Measurements from ENCODE around the gene TMEM151A. TPM values are rescaled to one million over a fixed set of nuclear protein-coding genes. Genes with fewer than 3 reads are reported as not detected.

TMEM151A gene
- total RNA-seq, 6 experiments from 2014 or later: 0.07 to 0.11 TPM; not detected in 4

DNA sequence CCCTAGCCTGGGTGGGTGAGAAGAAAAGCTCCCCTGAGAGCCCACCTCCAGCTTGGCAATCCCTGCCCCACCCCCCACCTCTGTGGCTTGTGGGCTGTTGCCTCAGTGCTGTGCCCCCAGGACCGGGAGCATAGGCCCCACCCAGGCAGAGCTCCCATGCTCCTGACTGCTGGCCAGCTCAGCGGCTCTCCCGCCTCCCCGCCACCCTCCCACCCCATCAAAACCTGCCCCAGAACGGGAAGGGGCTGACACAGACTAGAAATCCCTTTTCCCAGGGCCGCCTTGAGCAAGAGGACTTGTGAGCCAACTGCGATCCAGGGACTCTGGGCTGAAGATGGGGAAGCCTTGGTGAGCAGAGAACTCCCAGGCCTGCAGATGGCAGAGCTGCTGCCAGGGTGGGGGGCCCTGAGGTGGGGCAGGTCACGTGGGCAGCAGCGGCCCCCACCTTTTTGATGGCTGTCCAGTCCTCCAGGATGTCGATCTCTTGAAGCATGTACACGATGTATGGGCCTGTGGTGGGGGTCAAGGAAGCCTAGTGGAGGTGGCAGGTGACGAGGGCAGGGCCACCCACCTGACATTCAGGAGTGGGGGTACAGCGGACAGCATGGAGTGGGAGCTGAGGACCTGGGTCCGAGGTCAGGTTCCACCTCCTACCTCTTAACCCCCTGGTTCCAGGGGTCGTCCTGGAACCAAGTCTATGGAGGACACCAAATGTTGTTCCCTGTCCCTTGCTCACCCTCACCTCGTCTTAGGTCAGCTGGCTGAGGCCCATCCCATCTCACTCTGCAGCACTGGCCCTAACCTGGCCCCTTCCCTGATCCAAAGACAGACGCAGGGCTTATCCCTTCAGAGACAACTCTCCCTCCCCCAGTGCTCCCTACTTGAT, 46.8 kb downstream of the TMEM151A start:
- H3K36me3 Mint-ChIP-seq (ENCODE audit: low read depth): peaks cover 34% of the 10 kb centered on the region
- peaks cover 53% of the 10 kb centered on the region for H3K4me1 Mint-ChIP-seq (ENCODE audit: low read depth)
- H3K4me3 Mint-ChIP-seq: peak overlapping the region; percentile 18; the same call in 1 of the 2 replicates
- no peak for DNase-seq
- peak overlapping the region; percentile 100 for H3K27ac Mint-ChIP-seq
- H3K9me3 Mint-ChIP-seq: no peaks in the 10 kb centered on the region
- TF ChIP-seq, protein P1, sequence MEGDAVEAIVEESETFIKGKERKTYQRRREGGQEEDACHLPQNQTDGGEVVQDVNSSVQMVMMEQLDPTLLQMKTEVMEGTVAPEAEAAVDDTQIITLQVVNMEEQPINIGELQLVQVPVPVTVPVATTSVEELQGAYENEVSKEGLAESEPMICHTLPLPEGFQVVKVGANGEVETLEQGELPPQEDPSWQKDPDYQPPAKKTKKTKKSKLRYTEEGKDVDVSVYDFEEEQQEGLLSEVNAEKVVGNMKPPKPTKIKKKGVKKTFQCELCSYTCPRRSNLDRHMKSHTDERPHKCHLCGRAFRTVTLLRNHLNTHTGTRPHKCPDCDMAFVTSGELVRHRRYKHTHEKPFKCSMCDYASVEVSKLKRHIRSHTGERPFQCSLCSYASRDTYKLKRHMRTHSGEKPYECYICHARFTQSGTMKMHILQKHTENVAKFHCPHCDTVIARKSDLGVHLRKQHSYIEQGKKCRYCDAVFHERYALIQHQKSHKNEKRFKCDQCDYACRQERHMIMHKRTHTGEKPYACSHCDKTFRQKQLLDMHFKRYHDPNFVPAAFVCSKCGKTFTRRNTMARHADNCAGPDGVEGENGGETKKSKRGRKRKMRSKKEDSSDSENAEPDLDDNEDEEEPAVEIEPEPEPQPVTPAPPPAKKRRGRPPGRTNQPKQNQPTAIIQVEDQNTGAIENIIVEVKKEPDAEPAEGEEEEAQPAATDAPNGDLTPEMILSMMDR (IDR thresholded peaks at IDR 0.05): no peak
- H3K27me3 Mint-ChIP-seq (ENCODE audit: insufficient read depth): peaks cover 14% of the 10 kb centered on the region

GRCh38 chr11:66339162-66339675, 47.5 kb downstream of the TMEM151A start:
- peaks cover 34% of the 10 kb centered on the region for H3K36me3 Mint-ChIP-seq (ENCODE audit: low read depth)
- H3K27ac Mint-ChIP-seq: peak overlapping the region; percentile 66
- peak; percentile 56 for DNase-seq
- H3K4me1 Mint-ChIP-seq (ENCODE audit: low read depth): peaks cover 60% of the 10 kb centered on the region
- H3K4me3 Mint-ChIP-seq: peak overlapping the region; percentile 18; the same call in 1 of the 2 replicates
- no peaks in the 10 kb centered on the region for H3K9me3 Mint-ChIP-seq
- TF ChIP-seq, protein P1 (IDR thresholded peaks at IDR 0.05): no peak
- H3K27me3 Mint-ChIP-seq (ENCODE audit: insufficient read depth): peaks cover 13% of the 10 kb centered on the region

DNA sequence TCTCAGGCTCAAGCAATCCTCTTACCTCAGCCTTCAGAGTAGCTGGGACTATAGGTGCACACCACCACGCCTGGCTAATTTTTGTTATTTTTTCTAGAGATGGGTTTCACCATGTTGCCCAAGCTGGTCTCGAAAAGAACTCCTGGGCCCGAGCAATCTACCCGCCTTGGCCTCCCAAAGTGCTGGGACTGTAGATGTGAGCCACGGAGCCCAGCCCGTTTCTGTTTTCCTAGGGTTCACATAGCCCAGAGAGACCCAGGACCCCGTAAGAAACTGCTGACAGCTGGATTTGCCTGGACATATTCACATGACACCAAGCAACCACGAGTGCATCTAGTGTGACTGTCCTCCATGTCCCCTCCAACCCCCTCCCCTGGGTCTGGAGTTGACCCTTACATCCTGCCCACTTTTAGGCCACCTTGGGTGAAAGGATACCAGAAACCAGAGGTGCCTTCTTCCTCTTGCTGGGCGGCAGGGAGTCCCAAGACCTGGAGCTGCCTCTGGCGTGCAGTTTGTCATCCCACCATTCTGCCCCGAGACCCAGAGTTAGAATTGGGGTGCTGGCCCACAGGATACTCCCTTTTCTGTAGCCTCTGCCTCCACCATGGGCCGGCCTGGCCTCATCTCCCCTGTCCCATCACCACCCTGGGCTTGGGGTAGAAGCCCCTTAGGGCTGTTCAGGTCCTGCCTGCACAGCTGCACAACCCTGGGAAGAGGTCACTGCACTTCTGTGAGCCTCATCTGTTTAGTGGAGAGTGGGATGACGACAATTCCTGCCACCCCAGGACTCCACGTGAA, 48.2 kb downstream of the TMEM151A start:
- no peaks in the 10 kb centered on the region for H3K9me3 Mint-ChIP-seq
- peaks cover 34% of the 10 kb centered on the region for H3K36me3 Mint-ChIP-seq (ENCODE audit: low read depth)
- TF ChIP-seq, protein P1 (IDR thresholded peaks at IDR 0.05): no peak
- peaks cover 12% of the 10 kb centered on the region for H3K27me3 Mint-ChIP-seq (ENCODE audit: insufficient read depth)
- peak overlapping the region; percentile 66 for H3K27ac Mint-ChIP-seq
- peaks cover 64% of the 10 kb centered on the region for H3K4me1 Mint-ChIP-seq (ENCODE audit: low read depth)
- no peak overlapping the region for H3K4me3 Mint-ChIP-seq
- no peak for DNase-seq

GRCh38 chr11:66340596-66341501, 49.2 kb downstream of the TMEM151A start:
- H3K27ac Mint-ChIP-seq: peak overlapping the region; percentile 48; the same call in 1 of the 2 replicates
- H3K4me1 Mint-ChIP-seq (ENCODE audit: low read depth): peaks cover 73% of the 10 kb centered on the region
- no peaks in the 10 kb centered on the region for H3K9me3 Mint-ChIP-seq
- TF ChIP-seq, protein P1 (IDR thresholded peaks at IDR 0.05): no peak
- H3K4me3 Mint-ChIP-seq: no peak overlapping the region
- no peak for DNase-seq
- H3K27me3 Mint-ChIP-seq (ENCODE audit: insufficient read depth): peaks cover 12% of the 10 kb centered on the region
- peaks cover 27% of the 10 kb centered on the region for H3K36me3 Mint-ChIP-seq (ENCODE audit: low read depth)
